Liver (tissue), 3 donors: Measurements from ENCODE around the gene ZNF8.

Experiments used
- CTCF ChIP-seq: fragments of 150-350 bp; IDR thresholded peaks from 2 replicates; pipeline ENCODE4 v1.5.1; 2017; ENCODE audit warnings: improper control_type of control experiment, low read depth, low read length; ENCODE audit not compliant: missing input control
- FOXA1 ChIP-seq: IDR thresholded peaks from 2 replicates; pipeline ENCODE4 v1.6.1; 2016; ENCODE audit warnings: antibody characterized with exemption
- JUND ChIP-seq, 2 donors: IDR thresholded peaks; 2 replicates each; pipeline ENCODE4 v1.6.1; 2016; ENCODE audit warnings: antibody characterized with exemption in 2 of 2
- MAX ChIP-seq: IDR thresholded peaks from 2 replicates; pipeline ENCODE4 v1.6.1; 2016; ENCODE audit warnings: antibody characterized with exemption
- RAD21 ChIP-seq, 2 donors: IDR thresholded peaks; 2 replicates each; pipeline ENCODE4 v1.6.1; 2016; ENCODE audit warnings: antibody characterized with exemption in 2 of 2, mild to moderate bottlenecking in 2 of 2
- TF ChIP-seq, protein P1 (sequence below): IDR thresholded peaks from 2 replicates; pipeline ENCODE4 v1.6.1; 2016; ENCODE audit warnings: antibody characterized with exemption
- TF ChIP-seq, protein P2 (sequence below): IDR thresholded peaks from 2 replicates; pipeline ENCODE4 v1.6.1; 2016; ENCODE audit warnings: antibody characterized with exemption
- donor health status: healthy.
- donor health status: healthy.

- TF ChIP-seq MAX, result no peak
- no peak for TF ChIP-seq CTCF
- no peak for TF ChIP-seq RAD21 (IDR thresholded peaks at IDR 0.05)
- TF ChIP-seq, protein P1, sequence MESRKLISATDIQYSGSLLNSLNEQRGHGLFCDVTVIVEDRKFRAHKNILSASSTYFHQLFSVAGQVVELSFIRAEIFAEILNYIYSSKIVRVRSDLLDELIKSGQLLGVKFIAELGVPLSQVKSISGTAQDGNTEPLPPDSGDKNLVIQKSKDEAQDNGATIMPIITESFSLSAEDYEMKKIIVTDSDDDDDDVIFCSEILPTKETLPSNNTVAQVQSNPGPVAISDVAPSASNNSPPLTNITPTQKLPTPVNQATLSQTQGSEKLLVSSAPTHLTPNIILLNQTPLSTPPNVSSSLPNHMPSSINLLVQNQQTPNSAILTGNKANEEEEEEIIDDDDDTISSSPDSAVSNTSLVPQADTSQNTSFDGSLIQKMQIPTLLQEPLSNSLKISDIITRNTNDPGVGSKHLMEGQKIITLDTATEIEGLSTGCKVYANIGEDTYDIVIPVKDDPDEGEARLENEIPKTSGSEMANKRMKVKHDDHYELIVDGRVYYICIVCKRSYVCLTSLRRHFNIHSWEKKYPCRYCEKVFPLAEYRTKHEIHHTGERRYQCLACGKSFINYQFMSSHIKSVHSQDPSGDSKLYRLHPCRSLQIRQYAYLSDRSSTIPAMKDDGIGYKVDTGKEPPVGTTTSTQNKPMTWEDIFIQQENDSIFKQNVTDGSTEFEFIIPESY, result no peak
- TF ChIP-seq, protein P2, sequence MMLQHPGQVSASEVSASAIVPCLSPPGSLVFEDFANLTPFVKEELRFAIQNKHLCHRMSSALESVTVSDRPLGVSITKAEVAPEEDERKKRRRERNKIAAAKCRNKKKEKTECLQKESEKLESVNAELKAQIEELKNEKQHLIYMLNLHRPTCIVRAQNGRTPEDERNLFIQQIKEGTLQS, result no peak
- TF ChIP-seq FOXA1, result no peak
- no peak for TF ChIP-seq JUND (IDR thresholded peaks at IDR 0.05)
Observed at GRCh38 chr19:58315580-58315979, 36.8 kb downstream of the ZNF8 start.
